Astrocyte (in vitro differentiated cells and primary cell): ENCODE measurements around the gene BTBD6.

Source experiments
- EZH2 ChIP-seq: IDR thresholded peaks from 2 replicates; pipeline ENCODE4 v1.6.1; 2012; ENCODE audit warnings: mild to moderate bottlenecking, low read length, inconsistent platforms; ENCODE audit not compliant: insufficient read depth
- TF ChIP-seq, protein P1 (sequence below): IDR thresholded peaks from 2 replicates; pipeline ENCODE4 v1.5.1; 2011; ENCODE audit warnings: low read depth, mild to moderate bottlenecking, inconsistent platforms, low read length, moderate library complexity; ENCODE audit not compliant: insufficient read depth

DNA sequence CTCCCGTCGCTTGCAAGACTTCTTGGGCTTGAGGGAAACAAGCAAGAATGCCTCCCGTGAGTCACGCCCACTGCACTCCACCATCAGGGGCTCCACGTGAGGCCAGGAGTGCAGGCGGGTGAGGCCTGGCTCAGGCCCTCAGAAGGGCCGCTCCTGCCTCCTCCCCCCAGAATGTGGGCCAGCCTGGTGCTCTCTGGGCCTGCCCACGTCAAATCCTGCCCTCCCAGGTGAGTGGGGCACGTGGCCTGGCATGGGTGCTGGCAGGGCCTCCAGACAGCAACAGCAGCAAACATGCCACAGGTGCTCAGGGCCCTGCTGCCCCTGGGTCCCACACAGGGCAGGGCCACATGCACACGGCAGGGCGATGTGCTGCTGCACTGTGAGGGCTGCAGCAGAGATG, 30.6 kb upstream of the BTBD6 start:
- TF ChIP-seq, protein P1, sequence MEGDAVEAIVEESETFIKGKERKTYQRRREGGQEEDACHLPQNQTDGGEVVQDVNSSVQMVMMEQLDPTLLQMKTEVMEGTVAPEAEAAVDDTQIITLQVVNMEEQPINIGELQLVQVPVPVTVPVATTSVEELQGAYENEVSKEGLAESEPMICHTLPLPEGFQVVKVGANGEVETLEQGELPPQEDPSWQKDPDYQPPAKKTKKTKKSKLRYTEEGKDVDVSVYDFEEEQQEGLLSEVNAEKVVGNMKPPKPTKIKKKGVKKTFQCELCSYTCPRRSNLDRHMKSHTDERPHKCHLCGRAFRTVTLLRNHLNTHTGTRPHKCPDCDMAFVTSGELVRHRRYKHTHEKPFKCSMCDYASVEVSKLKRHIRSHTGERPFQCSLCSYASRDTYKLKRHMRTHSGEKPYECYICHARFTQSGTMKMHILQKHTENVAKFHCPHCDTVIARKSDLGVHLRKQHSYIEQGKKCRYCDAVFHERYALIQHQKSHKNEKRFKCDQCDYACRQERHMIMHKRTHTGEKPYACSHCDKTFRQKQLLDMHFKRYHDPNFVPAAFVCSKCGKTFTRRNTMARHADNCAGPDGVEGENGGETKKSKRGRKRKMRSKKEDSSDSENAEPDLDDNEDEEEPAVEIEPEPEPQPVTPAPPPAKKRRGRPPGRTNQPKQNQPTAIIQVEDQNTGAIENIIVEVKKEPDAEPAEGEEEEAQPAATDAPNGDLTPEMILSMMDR = no peak
- no peak for TF ChIP-seq EZH2
